Neutrophil (primary cell): ENCODE data around the gene GRM1.

Experiments used
- H3K27ac ChIP-seq: fragments of 200-600 bp; sonication (generic); 2 replicates; pipeline ENCODE4 v1.5.1; 2016; ENCODE audit warnings: mild to moderate bottlenecking, moderate library complexity
- H3K27me3 ChIP-seq: fragments of 200-600 bp; sonication (generic); 2 replicates; pipeline ENCODE4 v1.6.0; 2016; ENCODE audit warnings: mild to moderate bottlenecking
- H3K36me3 ChIP-seq: fragments of 200-600 bp; sonication (generic); 2 replicates; pipeline ENCODE4 v1.5.1; 2017
- H3K4me1 ChIP-seq, 2 experiments: fragments of 200-600 bp in 1 of 2; sonication (generic) in 1 of 2; 1 replicate in 1 of 2; 2 replicates in 1 of 2; pipeline versions ENCODE4 v1.5.1 to v1.6.1; 2013 to 2016; ENCODE audit warnings: low read depth in 1 of 2, low read length in 1 of 2, mild to moderate bottlenecking in 1 of 2, moderate library complexity in 1 of 2; ENCODE audit not compliant: control insufficient read depth in 1 of 2, insufficient read depth in 1 of 2
- H3K4me3 ChIP-seq, 2 experiments: fragments of 200-600 bp in 1 of 2; sonication (generic) in 1 of 2; 1 replicate in 1 of 2; 2 replicates in 1 of 2; pipeline ENCODE4 v1.5.1; 2013 to 2016; ENCODE audit warnings: low read depth in 1 of 2, low read length in 1 of 2, mild to moderate bottlenecking in 1 of 2, moderate library complexity in 1 of 2
- H3K9me3 ChIP-seq: fragments of 200-600 bp; sonication (generic); 2 replicates; pipeline ENCODE4 v1.5.1; 2016
- TF ChIP-seq, protein P1 (sequence below): fragments of 200-600 bp; sonication (generic); IDR thresholded peaks from 2 replicates; pipeline ENCODE4 v1.5.1; 2016; ENCODE audit warnings: antibody characterized with exemption

GRM1 gene

GRCh38 chr6:146027586-146028251, 1.1 kb upstream of the GRM1 start:
- Histone ChIP-seq H3K9me3 (no peaks in the 10 kb centered on the region), H3K4me3 (no peak overlapping the region), H3K27ac (no peak overlapping the region), H3K4me1 (no peaks in the 10 kb centered on the region), H3K27me3 (peaks cover 49% of the 10 kb centered on the region), H3K36me3 (no peaks in the 10 kb centered on the region)
- TF ChIP-seq, protein P1, sequence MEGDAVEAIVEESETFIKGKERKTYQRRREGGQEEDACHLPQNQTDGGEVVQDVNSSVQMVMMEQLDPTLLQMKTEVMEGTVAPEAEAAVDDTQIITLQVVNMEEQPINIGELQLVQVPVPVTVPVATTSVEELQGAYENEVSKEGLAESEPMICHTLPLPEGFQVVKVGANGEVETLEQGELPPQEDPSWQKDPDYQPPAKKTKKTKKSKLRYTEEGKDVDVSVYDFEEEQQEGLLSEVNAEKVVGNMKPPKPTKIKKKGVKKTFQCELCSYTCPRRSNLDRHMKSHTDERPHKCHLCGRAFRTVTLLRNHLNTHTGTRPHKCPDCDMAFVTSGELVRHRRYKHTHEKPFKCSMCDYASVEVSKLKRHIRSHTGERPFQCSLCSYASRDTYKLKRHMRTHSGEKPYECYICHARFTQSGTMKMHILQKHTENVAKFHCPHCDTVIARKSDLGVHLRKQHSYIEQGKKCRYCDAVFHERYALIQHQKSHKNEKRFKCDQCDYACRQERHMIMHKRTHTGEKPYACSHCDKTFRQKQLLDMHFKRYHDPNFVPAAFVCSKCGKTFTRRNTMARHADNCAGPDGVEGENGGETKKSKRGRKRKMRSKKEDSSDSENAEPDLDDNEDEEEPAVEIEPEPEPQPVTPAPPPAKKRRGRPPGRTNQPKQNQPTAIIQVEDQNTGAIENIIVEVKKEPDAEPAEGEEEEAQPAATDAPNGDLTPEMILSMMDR, result no peak

- Histone ChIP-seq H3K9me3 (no peaks in the 10 kb centered on the region), H3K4me1 (no peaks in the 10 kb centered on the region), H3K27me3 (peaks cover 49% of the 10 kb centered on the region), H3K27ac (no peak overlapping the region), H3K4me3 (no peak overlapping the region), H3K36me3 (no peaks in the 10 kb centered on the region)
- TF ChIP-seq, protein P1, result no peak
Observed at GRCh38 chr6:146028252-146028795, 538 bp upstream of the GRM1 start.

GRCh38 chr6:146029573-146030184, 817 bp downstream of the GRM1 start:
- TF ChIP-seq, protein P1, result no peak
- no peak overlapping the region for H3K4me3 ChIP-seq
- no peaks in the 10 kb centered on the region for H3K9me3 ChIP-seq
- peaks cover 49% of the 10 kb centered on the region for H3K27me3 ChIP-seq
- no peak overlapping the region for H3K27ac ChIP-seq
- no peaks in the 10 kb centered on the region for H3K36me3 ChIP-seq
- no peaks in the 10 kb centered on the region for H3K4me1 ChIP-seq

GRCh38 chr6:146032387-146032786, 3.5 kb downstream of the GRM1 start:
- no peak overlapping the region for H3K27ac ChIP-seq
- H3K27me3 ChIP-seq, result peaks cover 40% of the 10 kb centered on the region
- no peaks in the 10 kb centered on the region for H3K4me1 ChIP-seq
- no peaks in the 10 kb centered on the region for H3K36me3 ChIP-seq
- TF ChIP-seq, protein P1, result no peak
- no peaks in the 10 kb centered on the region for H3K9me3 ChIP-seq
- no peak overlapping the region for H3K4me3 ChIP-seq

- Histone ChIP-seq H3K27me3 (no peaks in the 10 kb centered on the region), H3K4me3 (no peak overlapping the region), H3K36me3 (no peaks in the 10 kb centered on the region), H3K9me3 (no peaks in the 10 kb centered on the region), H3K4me1 (no peaks in the 10 kb centered on the region), H3K27ac (no peak overlapping the region)
- TF ChIP-seq, protein P1, result no peak
Observed at GRCh38 chr6:146040360-146040759, 11.5 kb downstream of the GRM1 start.
